OCI-LY3 (cell line): ENCODE measurements around the gene PPP1R17.

Source experiments
- CTCF ChIP-seq: fragments of 200-600, 300-600 bp; sonication (generic); IDR thresholded peaks from 2 replicates; pipeline ENCODE4 v1.5.1; 2014; ENCODE audit warnings: antibody characterized with exemption, low read length, low read depth
- EZH2phosphoT487 ChIP-seq: fragments of 200-600 bp; shearing (Covaris generic); IDR thresholded peaks from 2 replicates; pipeline ENCODE4 v1.6.1; 2018; ENCODE audit warnings: antibody characterized with exemption, mixed run types, low read depth

- TF ChIP-seq CTCF = no peak
- TF ChIP-seq EZH2phosphoT487 = no peak
Measured at GRCh38 chr7:31748084-31748483, 61.1 kb downstream of the PPP1R17 start.
